ENCODE results near the gene PTPN1.
A peak's percentile ranks its signal among the peaks of the same experiment; 100 is the strongest.

The PTPN1 gene

DNA sequence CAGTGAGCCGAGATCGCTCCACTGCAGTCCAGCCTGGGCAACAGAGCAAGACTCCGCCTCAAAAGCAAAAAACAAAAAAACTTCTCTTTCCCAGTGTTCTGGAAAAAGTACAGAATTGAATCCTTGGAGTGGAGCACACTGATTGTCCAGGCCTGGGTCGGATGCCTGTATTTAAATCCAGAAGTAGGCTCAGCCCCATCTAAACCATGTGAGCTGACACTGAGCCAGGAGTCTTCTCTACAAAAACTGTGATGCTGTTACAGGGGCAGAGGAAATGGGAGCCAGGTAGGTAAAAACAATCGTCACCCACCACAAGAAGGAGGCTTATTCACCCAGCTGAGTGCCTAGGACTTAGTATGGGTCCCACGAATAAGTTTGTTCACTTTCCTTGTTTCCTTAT, 43.0 kb upstream of the PTPN1 start:
- Histone ChIP-seq H3K27me3 (no peaks in the 10 kb centered on the region), H3K4me3 (ENCODE audit: low read depth, low read length) (no peak overlapping the region), H3K36me3 (no peaks in the 10 kb centered on the region), H3K4me1 (0 out of 2 replicates have a peak, but pooled peaks cover 2% of the 10 kb centered on the region), H3K9me3 (no peaks in the 10 kb centered on the region)
- DNase-seq, result no peak
- TF ChIP-seq, protein P1, sequence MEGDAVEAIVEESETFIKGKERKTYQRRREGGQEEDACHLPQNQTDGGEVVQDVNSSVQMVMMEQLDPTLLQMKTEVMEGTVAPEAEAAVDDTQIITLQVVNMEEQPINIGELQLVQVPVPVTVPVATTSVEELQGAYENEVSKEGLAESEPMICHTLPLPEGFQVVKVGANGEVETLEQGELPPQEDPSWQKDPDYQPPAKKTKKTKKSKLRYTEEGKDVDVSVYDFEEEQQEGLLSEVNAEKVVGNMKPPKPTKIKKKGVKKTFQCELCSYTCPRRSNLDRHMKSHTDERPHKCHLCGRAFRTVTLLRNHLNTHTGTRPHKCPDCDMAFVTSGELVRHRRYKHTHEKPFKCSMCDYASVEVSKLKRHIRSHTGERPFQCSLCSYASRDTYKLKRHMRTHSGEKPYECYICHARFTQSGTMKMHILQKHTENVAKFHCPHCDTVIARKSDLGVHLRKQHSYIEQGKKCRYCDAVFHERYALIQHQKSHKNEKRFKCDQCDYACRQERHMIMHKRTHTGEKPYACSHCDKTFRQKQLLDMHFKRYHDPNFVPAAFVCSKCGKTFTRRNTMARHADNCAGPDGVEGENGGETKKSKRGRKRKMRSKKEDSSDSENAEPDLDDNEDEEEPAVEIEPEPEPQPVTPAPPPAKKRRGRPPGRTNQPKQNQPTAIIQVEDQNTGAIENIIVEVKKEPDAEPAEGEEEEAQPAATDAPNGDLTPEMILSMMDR (IDR thresholded peaks at IDR 0.05; ENCODE audit: low read depth, low read length), result no peak

DNA sequence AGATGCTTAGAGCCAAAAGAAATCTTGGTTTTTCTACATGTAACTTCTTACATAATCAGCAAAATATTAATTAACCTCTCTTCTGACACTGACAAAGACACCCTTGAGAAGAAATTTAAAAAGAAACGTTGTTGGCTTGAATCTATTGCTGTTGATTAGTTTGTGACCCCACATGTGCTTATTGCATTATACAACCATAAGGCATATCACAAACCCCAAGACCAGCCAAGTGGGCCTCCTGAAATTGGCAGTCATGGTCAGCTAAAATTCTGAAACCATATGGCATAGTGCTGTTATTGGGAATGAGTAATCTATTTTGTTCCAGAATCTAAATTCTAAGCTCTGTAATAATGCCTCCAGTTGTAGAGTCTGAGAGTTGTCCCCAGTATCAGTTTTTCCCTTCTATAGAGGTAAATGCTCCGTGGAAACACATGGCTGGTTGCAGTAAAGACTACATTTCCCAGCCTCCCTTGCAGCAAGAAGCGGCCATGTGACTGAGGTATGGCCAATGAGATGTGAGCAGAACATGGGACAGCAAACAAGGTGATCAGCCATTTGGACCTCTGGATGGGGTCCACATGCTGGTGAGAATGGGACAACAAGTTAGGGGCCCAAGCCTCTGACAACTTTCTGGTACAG, 42.3 kb upstream of the PTPN1 start:
- Histone ChIP-seq H3K9me3 (no peaks in the 10 kb centered on the region), H3K4me3 (ENCODE audit: low read depth, low read length) (no peak overlapping the region), H3K36me3 (no peaks in the 10 kb centered on the region), H3K27me3 (no peaks in the 10 kb centered on the region), H3K4me1 (0 out of 2 replicates have a peak, but pooled peaks cover 2% of the 10 kb centered on the region)
- peak; percentile 65 for DNase-seq
- TF ChIP-seq, protein P1 (IDR thresholded peaks at IDR 0.05; ENCODE audit: low read depth, low read length), result no peak

DNA sequence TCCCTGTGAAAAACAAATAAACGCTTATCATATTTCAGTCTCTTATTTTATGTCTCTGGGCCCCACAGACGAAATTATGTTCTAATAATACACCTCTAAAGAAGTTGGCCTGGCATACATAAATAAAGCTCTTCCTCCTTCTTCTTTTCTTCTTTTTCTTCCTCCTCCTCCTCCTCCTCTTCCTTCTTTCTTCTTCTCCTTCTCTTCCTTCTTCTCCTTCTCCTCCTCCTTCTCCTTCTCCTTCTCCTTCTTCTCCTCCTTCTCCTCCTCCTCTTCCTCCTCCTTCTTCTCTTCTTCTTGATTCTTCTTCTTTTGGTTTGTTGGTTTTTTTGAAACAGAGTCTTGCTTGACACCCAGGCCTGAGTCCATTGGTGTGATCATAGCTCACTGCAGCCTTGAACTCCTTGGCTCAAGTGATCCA, 41.8 kb upstream of the PTPN1 start:
- Histone ChIP-seq H3K4me1 (0 out of 2 replicates have a peak, but pooled peaks cover 2% of the 10 kb centered on the region), H3K36me3 (no peaks in the 10 kb centered on the region), H3K27me3 (no peaks in the 10 kb centered on the region), H3K9me3 (no peaks in the 10 kb centered on the region), H3K4me3 (ENCODE audit: low read depth, low read length) (no peak overlapping the region)
- TF ChIP-seq, protein P1 (IDR thresholded peaks at IDR 0.05; ENCODE audit: low read depth, low read length), result no peak
- DNase-seq, result no peak

DNA sequence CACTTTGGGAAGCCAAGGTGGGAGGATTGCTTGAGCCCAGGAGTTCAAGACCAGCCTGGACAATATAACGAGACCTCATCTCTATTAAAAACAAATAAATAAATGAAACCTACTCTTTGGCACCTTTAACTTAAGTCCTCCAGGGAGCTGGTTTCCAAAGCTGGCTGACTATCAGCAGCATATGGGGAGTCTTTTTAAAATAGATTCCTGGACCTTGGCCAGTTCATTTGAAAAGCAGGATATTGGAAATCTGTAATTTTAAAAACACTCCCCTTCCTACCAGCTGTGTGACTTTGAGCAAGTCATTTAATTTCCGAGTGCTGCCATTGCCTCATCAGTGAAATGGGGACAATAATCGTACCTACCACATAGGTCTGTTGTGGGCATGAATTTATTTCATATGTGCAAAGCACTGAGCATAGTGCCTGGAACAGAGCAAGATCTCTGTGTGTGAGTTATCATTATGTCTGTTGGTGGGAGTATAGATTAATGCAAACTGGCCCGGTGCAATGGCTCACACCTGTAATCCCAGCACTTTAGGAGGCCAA, 40.9 kb upstream of the PTPN1 start:
- Histone ChIP-seq H3K4me3 (ENCODE audit: low read depth, low read length) (no peak overlapping the region), H3K9me3 (no peaks in the 10 kb centered on the region), H3K36me3 (no peaks in the 10 kb centered on the region), H3K27me3 (no peaks in the 10 kb centered on the region), H3K4me1 (0 out of 2 replicates have a peak, but pooled peaks cover 2% of the 10 kb centered on the region)
- no peak for DNase-seq
- TF ChIP-seq, protein P1 (IDR thresholded peaks at IDR 0.05; ENCODE audit: low read depth, low read length), result no peak

DNA sequence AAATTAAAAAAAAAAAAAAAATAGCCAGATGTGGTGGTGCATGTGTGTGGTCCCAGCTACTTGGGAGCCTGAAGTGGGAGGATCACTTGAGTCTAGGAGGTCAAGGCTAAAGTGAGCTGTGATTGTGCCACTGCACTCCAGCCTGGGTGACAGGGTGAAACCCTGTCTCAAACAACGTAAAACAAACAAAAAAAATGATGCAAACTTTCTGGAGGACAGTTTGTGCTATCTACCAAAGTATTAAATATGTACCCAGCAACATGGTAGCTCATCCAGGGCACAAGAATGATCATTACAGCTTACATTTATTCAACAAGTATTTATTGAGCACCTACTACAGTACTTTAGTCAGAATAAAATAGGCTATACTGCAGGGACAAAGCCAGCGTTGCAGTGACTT, 40.4 kb upstream of the PTPN1 start:
- Histone ChIP-seq H3K4me3 (ENCODE audit: low read depth, low read length) (no peak overlapping the region), H3K27me3 (no peaks in the 10 kb centered on the region), H3K4me1 (0 out of 2 replicates have a peak, but pooled peaks cover 2% of the 10 kb centered on the region)

More for the DNA sequence above, 40.4 kb upstream of the PTPN1 start:
- H3K9me3 ChIP-seq, result no peaks in the 10 kb centered on the region
- TF ChIP-seq, protein P1 (IDR thresholded peaks at IDR 0.05; ENCODE audit: low read depth, low read length), result no peak
- DNase-seq, result no peak
- H3K36me3 ChIP-seq, result no peaks in the 10 kb centered on the region
